Endodermal cell (in vitro differentiated cells): ENCODE measurements around the gene TMTC2. TPM values are rescaled to one million over a fixed set of nuclear protein-coding genes. Genes with fewer than 3 reads are reported as not detected.

Source experiments
- DNase-seq: peaks from one replicate; pipeline ENCODE4 v3.0.0-alpha.2; 2017
- H3K27ac ChIP-seq: 2 replicates; pipeline ENCODE4 v1.5.1; 2013; ENCODE audit warnings: mild to moderate bottlenecking, low read depth, low read length, moderate library complexity
- H3K27me3 ChIP-seq: 2 replicates; pipeline ENCODE4 v1.6.1; 2013; ENCODE audit warnings: mild to moderate bottlenecking, low read length, moderate library complexity; ENCODE audit not compliant: insufficient read depth, control insufficient read depth, poor library complexity, severe bottlenecking
- H3K36me3 ChIP-seq: 2 replicates; pipeline ENCODE4 v1.7.0; 2013; ENCODE audit warnings: mild to moderate bottlenecking, low read length, moderate library complexity; ENCODE audit not compliant: control insufficient read depth, insufficient read depth
- H3K4me1 ChIP-seq: one replicate; pipeline ENCODE4 v1.7.0; 2013; ENCODE audit warnings: low read length; ENCODE audit not compliant: control insufficient read depth, insufficient read depth
- H3K4me3 ChIP-seq: 2 replicates; pipeline ENCODE4 v1.5.1; 2013; ENCODE audit warnings: mild to moderate bottlenecking, low read length, moderate library complexity
- H3K9ac ChIP-seq: 2 replicates; pipeline ENCODE4 v1.6.1; 2013; ENCODE audit warnings: mild to moderate bottlenecking, low read length, moderate library complexity; ENCODE audit not compliant: poor library complexity, severe bottlenecking; ENCODE audit errors: extremely low read depth
- H3K9me3 ChIP-seq: 2 replicates; pipeline ENCODE4 v1.6.1; 2013; ENCODE audit warnings: mild to moderate bottlenecking, low read length, moderate library complexity; ENCODE audit not compliant: control insufficient read depth
- H3K27ac Mint-ChIP-seq: 2 replicates; pipeline ENCODE4 v1.8.0; 2020; ENCODE audit warnings: mixed read lengths
- H3K27me3 Mint-ChIP-seq: 2 replicates; pipeline ENCODE4 v1.8.0; 2021; ENCODE audit warnings: mild to moderate bottlenecking, mixed read lengths; ENCODE audit not compliant: insufficient read depth
- H3K36me3 Mint-ChIP-seq: 2 replicates; pipeline ENCODE4 v1.8.0; 2020; ENCODE audit warnings: low read depth, mixed read lengths
- H3K4me1 Mint-ChIP-seq: 2 replicates; pipeline ENCODE4 v1.8.0; 2020; ENCODE audit warnings: mixed read lengths
- H3K4me3 Mint-ChIP-seq: 2 replicates; pipeline ENCODE4 v1.8.0; 2020; ENCODE audit warnings: mild to moderate bottlenecking, moderate library complexity, mixed read lengths
- H3K9me3 Mint-ChIP-seq: 2 replicates; pipeline ENCODE4 v1.8.0; 2020; ENCODE audit warnings: mild to moderate bottlenecking, mixed read lengths
- WGBS, 2 experiments: methylation state at CpG; one replicate each; pipeline versions ENCODE4 v1.1.5 to v1.1.7; 2013; ENCODE audit warnings: missing lambda C conversion rate in 2 of 2, mixed read lengths in 1 of 2; ENCODE audit not compliant: insufficient coverage in 1 of 2, insufficient read length in 1 of 2; 5-methylcytosine and 5-hydroxymethylcytosine counted together
- total RNA-seq, 2 donors: library from RNA; stranded (reverse); fragmentation: NEBNext Ultra II Directional in 1 of 2; extraction: Animal tissue kit (Norgen Biotek cat#: 25700) in 1 of 2; gene quantifications; 2 replicates in 1 of 2; 3 replicates in 1 of 2; pipeline ENCODE4 v1.2.1, GENCODE V29; 2021
- TF ChIP-seq, protein P1 (sequence below): fragments of 200-600 bp; sonication (generic); conservative IDR thresholded peaks from 2 replicates; pipeline ENCODE4 v1.5.0; 2021; ENCODE audit warnings: antibody characterized with exemption, mild to moderate bottlenecking

Gene TMTC2
- total RNA-seq, 2 donors from 2014 or later: 7.2 to 10.8 TPM

DNA sequence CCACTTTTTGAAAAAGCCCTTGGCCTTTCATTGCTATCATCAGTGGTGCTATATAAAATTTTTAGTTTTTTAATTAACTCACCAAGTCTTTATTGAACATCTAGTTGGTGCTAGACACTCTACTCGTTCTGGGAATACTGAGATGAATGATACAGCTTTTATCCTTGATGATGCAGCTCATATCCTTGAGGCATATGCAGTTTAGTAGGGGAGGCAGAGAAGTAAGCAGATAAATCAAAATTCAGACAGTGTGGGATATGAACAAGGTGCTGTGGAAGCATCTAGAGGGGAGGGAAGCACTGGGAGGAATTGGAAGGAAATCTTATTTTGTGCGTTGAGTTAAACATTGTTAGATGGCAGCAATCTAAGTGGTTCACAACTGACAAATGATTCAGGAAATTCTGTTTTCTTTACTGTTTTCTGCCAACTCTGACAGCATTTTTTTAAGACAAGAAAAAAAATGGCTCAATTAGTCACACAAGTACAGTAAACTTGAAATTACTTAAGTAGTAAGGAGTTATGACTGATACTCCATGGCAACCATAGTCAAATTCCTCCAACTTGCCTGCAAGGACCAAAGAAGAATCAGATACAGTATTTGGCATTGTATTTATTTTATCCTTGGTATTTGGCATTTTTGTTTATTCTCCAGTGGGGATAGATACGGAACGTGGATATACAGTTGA is 119.2 kb downstream of the TMTC2 start:
- TF ChIP-seq, protein P1, sequence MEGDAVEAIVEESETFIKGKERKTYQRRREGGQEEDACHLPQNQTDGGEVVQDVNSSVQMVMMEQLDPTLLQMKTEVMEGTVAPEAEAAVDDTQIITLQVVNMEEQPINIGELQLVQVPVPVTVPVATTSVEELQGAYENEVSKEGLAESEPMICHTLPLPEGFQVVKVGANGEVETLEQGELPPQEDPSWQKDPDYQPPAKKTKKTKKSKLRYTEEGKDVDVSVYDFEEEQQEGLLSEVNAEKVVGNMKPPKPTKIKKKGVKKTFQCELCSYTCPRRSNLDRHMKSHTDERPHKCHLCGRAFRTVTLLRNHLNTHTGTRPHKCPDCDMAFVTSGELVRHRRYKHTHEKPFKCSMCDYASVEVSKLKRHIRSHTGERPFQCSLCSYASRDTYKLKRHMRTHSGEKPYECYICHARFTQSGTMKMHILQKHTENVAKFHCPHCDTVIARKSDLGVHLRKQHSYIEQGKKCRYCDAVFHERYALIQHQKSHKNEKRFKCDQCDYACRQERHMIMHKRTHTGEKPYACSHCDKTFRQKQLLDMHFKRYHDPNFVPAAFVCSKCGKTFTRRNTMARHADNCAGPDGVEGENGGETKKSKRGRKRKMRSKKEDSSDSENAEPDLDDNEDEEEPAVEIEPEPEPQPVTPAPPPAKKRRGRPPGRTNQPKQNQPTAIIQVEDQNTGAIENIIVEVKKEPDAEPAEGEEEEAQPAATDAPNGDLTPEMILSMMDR: no peak
- H3K36me3 Mint-ChIP-seq: peaks cover 20% of the 10 kb centered on the region
- H3K9me3 ChIP-seq: no peaks in the 10 kb centered on the region
- H3K27ac Mint-ChIP-seq: no peak overlapping the region
- no peak overlapping the region for H3K9ac ChIP-seq
- no peak overlapping the region for H3K4me3 ChIP-seq
- peaks cover 3% of the 10 kb centered on the region for H3K4me1 ChIP-seq
- no peak overlapping the region for H3K4me3 Mint-ChIP-seq
- no peak for DNase-seq
- H3K9me3 Mint-ChIP-seq: peaks cover 18% of the 10 kb centered on the region
- no peaks in the 10 kb centered on the region for H3K36me3 ChIP-seq
- no peak overlapping the region for H3K27ac ChIP-seq
- WGBS, 2 experiments: 86 to 93% methylated on average over 1 to 4 of the region's 4 CpGs
- no peaks in the 10 kb centered on the region for H3K27me3 Mint-ChIP-seq
- no peaks in the 10 kb centered on the region for H3K27me3 ChIP-seq
- H3K4me1 Mint-ChIP-seq: peaks cover 18% of the 10 kb centered on the region

DNA sequence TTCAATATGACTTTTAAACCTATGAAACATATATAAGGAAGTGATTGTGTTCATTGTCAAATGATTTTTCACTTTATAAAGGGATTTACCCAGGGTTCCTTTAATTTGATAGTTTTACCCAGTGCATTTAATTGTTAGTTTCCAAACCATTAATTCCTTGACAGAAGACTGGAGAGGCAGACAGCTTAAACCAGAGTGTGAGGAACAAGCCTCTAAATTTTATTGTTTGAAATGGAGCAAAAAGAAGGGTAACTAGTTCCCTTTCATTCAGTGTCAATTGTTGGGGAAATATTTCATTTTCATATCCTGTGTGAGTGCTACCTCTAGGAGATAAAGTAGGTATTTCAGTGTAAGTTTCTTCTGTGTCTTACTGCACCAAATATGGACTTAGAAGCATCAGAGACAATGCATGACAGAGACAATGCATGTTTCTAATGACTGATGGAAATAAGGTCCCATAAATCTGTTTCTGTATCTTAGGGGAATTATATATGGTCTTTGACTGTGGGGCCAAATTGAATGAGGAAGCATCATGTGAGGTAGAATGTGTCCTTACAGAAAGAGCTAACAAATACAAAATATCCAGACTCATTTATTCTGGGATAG is 120.5 kb downstream of the TMTC2 start:
- Mint-ChIP-seq H3K36me3 (peaks cover 12% of the 10 kb centered on the region), H3K9me3 (peaks cover 10% of the 10 kb centered on the region), H3K4me1 (peaks cover 18% of the 10 kb centered on the region), H3K27ac (no peak overlapping the region), H3K4me3 (no peak overlapping the region), H3K27me3 (no peaks in the 10 kb centered on the region)
- no peaks in the 10 kb centered on the region for H3K9me3 ChIP-seq
- H3K4me1 ChIP-seq: peaks cover 3% of the 10 kb centered on the region
- H3K36me3 ChIP-seq: no peaks in the 10 kb centered on the region
- TF ChIP-seq, protein P1: no peak
- no peak overlapping the region for H3K9ac ChIP-seq
- no peak for DNase-seq
- H3K4me3 ChIP-seq: no peak overlapping the region
- H3K27ac ChIP-seq: no peak overlapping the region
- no peaks in the 10 kb centered on the region for H3K27me3 ChIP-seq

DNA sequence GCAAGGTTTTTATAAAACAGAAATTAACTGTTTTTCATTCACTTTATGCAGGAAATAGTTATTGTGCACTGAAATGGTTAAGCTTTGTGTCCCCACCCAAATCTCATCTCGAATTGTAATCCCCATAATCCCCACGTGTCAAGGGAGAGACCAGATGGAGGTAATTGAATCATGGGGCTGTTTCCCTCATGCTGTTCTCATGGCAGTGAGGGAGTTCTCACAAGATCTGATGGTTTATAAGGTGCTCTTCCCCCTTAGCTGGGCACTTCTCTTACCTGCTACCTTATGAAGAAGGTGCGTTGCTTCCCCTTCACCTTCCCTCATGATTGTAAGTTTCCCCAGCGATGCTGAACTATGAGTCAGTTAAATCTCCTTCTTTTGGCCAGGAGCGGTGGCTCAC is 123.9 kb downstream of the TMTC2 start:
- no peaks in the 10 kb centered on the region for H3K27me3 Mint-ChIP-seq
- Histone ChIP-seq H3K4me3 (no peak overlapping the region), H3K9me3 (no peaks in the 10 kb centered on the region), H3K27me3 (no peaks in the 10 kb centered on the region), H3K9ac (no peak overlapping the region), H3K36me3 (no peaks in the 10 kb centered on the region), H3K4me1 (no peaks in the 10 kb centered on the region), H3K27ac (no peak overlapping the region)
- no peak for DNase-seq
- 88 to 90% methylated on average over 2 to 5 of the region's 5 CpGs for WGBS, 2 experiments
- peaks cover 8% of the 10 kb centered on the region for H3K4me1 Mint-ChIP-seq
- H3K4me3 Mint-ChIP-seq: no peak overlapping the region
- peaks cover 13% of the 10 kb centered on the region for H3K36me3 Mint-ChIP-seq
- H3K27ac Mint-ChIP-seq: no peak overlapping the region
- peaks cover 5% of the 10 kb centered on the region for H3K9me3 Mint-ChIP-seq
- TF ChIP-seq, protein P1: no peak
